ENCODE measurements around the gene CDPF1. TPM values are rescaled to one million over a fixed set of nuclear protein-coding genes. Genes with fewer than 3 reads are reported as not detected.

CDPF1 gene
- total RNA-seq, 2 experiments from 2014 or later = 15.4 to 17.4 TPM

DNA sequence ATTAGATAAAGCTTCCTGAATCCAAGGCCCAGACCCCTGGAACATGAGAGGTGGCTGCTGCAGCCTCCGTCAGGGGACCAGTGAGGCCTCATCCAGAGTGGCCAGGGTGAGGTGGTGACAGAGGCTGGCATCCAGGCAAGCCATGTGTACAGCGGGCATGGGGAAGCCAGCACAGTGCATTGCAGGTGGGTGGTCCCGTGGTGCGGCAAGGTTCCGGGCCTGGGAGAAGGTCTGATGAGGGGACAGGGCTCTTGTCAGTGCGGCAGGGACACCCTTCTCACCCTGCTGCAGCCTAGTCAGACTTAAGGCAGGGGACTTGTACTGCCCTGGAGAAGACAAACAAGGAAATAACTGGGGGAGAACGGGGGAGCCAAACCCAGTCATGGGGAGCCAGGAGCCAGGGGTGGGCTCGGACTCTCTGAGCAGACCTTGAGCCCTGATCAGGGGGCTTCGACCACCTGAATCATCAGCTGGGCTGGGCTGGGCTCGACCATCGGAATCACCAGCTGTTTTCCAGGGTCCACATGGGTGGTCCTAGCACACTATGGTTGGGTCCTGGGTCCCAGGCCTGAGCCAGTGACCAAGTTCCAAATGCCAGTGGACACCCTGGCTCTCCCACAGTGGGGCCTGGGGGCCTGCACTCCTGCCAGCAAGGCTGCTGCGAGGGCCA is 22.8 kb upstream of the CDPF1 start:
- no TSS peak for BruUV-seq (replicated peaks)

DNA sequence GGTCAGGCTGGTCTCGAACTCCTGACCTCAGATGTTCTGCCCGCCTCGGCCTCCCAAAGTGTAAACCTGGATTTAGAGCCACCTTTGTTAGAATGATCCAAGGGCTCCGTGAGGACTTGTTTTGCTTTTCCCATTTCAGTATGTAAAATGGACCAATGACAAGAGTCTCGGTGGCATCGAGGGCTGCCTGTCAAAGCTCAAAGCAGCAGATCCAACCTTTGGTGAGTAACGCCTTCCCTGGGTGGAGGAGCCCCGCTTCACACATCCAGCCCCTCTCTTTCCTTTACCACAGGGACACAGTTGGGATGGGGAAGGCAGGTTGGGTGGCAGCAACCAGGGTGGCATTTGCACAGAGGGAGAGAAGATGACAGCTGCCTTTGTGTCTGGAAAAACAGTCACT is 22.1 kb upstream of the CDPF1 start:
- TF ChIP-seq EZH2phosphoT487 (IDR thresholded peaks at IDR 0.05; ENCODE audit: borderline replicate concordance, low read depth, low read length) = no peak
- TF ChIP-seq, protein P1, sequence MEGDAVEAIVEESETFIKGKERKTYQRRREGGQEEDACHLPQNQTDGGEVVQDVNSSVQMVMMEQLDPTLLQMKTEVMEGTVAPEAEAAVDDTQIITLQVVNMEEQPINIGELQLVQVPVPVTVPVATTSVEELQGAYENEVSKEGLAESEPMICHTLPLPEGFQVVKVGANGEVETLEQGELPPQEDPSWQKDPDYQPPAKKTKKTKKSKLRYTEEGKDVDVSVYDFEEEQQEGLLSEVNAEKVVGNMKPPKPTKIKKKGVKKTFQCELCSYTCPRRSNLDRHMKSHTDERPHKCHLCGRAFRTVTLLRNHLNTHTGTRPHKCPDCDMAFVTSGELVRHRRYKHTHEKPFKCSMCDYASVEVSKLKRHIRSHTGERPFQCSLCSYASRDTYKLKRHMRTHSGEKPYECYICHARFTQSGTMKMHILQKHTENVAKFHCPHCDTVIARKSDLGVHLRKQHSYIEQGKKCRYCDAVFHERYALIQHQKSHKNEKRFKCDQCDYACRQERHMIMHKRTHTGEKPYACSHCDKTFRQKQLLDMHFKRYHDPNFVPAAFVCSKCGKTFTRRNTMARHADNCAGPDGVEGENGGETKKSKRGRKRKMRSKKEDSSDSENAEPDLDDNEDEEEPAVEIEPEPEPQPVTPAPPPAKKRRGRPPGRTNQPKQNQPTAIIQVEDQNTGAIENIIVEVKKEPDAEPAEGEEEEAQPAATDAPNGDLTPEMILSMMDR (conservative IDR thresholded peaks at IDR 0.05; ENCODE audit: low read length) = no peak
- H3K9me2 ChIP-seq (ENCODE audit: insufficient read depth, low read length) = no peaks in the 10 kb centered on the region
- H3K79me2 ChIP-seq (ENCODE audit: insufficient read depth, low read depth, low read length) = no peaks in the 10 kb centered on the region
- DNase-seq (ENCODE audit: low spot score) = no peak
- CTCF ChIA-PET (ENCODE audit: unreplicated experiment) = no interaction called here
- H3K4me1 ChIP-seq (ENCODE audit: insufficient read depth, low read length, poor library complexity, severe bottlenecking) = no peaks in the 10 kb centered on the region
- POLR2A ChIA-PET = no interaction called here
- H3K4me2 ChIP-seq (ENCODE audit: low read length) = no peak overlapping the region
- H2AFZ ChIP-seq (ENCODE audit: low read length) = no peak overlapping the region
- no peak overlapping the region for H3K4me3 ChIP-seq (ENCODE audit: low read depth, low read length, poor library complexity, severe bottlenecking)
- H3K36me3 ChIP-seq (ENCODE audit: insufficient read depth, low read length) = no peaks in the 10 kb centered on the region; the same call in 1 of the 2 replicates
- peaks cover 4% of the 10 kb centered on the region; the same call in 1 of the 2 replicates for H3K9me3 ChIP-seq (ENCODE audit: low read length)
- no peak overlapping the region for H3K27ac ChIP-seq (ENCODE audit: low read depth, low read length, poor library complexity, severe bottlenecking)
- H4K20me1 ChIP-seq (ENCODE audit: insufficient read depth, low read length) = no peaks in the 10 kb centered on the region
- intact Hi-C loops (cut with micrococcal nuclease; ENCODE audit: unreplicated experiment) = no loop called here
- BruUV-seq (replicated peaks) = no TSS peak

More for the DNA sequence above, 22.8 kb upstream of the CDPF1 start:
- TF ChIP-seq, protein P1 (conservative IDR thresholded peaks at IDR 0.05; ENCODE audit: low read length) = no peak
- TF ChIP-seq EZH2phosphoT487 (IDR thresholded peaks at IDR 0.05; ENCODE audit: borderline replicate concordance, low read depth, low read length) = no peak
- Histone ChIP-seq H3K4me1 (ENCODE audit: insufficient read depth, low read length, poor library complexity, severe bottlenecking) (no peaks in the 10 kb centered on the region), H3K4me2 (ENCODE audit: low read length) (no peak overlapping the region), H3K79me2 (ENCODE audit: insufficient read depth, low read depth, low read length) (no peaks in the 10 kb centered on the region), H3K9me2 (ENCODE audit: insufficient read depth, low read length) (no peaks in the 10 kb centered on the region), H3K4me3 (ENCODE audit: low read depth, low read length, poor library complexity, severe bottlenecking) (no peak overlapping the region), H3K9me3 (ENCODE audit: low read length) (peaks cover 4% of the 10 kb centered on the region; the same call in 1 of the 2 replicates), H3K36me3 (ENCODE audit: insufficient read depth, low read length) (no peaks in the 10 kb centered on the region; the same call in 1 of the 2 replicates), H2AFZ (ENCODE audit: low read length) (no peak overlapping the region), H4K20me1 (ENCODE audit: insufficient read depth, low read length) (no peaks in the 10 kb centered on the region), H3K27ac (ENCODE audit: low read depth, low read length, poor library complexity, severe bottlenecking) (no peak overlapping the region)
- ChIA-PET CTCF (ENCODE audit: unreplicated experiment) (no interaction called here), POLR2A (no interaction called here)
- DNase-seq (ENCODE audit: low spot score) = no peak
- intact Hi-C loops (cut with micrococcal nuclease; ENCODE audit: unreplicated experiment) = no loop called here

DNA sequence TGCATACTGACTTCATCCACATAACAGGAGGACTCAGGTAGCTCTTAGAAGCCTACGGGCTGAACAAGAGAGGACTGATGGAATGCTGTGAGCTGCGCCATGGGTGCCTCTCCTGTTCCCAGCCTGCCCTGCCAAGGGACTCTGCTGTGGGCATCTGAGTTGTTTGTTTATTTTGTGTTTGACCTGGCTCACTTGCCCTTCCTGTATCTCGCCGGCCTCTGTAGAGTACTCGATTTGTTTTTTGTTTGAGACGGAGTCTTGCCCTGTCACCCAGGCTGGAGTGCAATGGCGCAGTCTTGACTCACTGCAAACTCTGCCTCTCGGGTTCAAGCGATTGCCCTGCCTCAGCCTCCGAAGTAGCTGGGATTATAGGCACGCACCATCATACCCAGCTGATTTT is 19.5 kb upstream of the CDPF1 start:
- Histone ChIP-seq H3K4me2 (ENCODE audit: low read length) (no peak overlapping the region), H3K4me1 (ENCODE audit: insufficient read depth, low read length, poor library complexity, severe bottlenecking) (no peaks in the 10 kb centered on the region), H3K27ac (ENCODE audit: low read depth, low read length, poor library complexity, severe bottlenecking) (no peak overlapping the region), H3K4me3 (ENCODE audit: low read depth, low read length, poor library complexity, severe bottlenecking) (no peak overlapping the region), H3K9me2 (ENCODE audit: insufficient read depth, low read length) (no peaks in the 10 kb centered on the region), H2AFZ (ENCODE audit: low read length) (no peak overlapping the region), H3K9me3 (ENCODE audit: low read length) (peaks cover 5% of the 10 kb centered on the region; the same call in 1 of the 2 replicates), H3K36me3 (ENCODE audit: insufficient read depth, low read length) (no peaks in the 10 kb centered on the region), H3K79me2 (ENCODE audit: insufficient read depth, low read depth, low read length) (no peaks in the 10 kb centered on the region), H4K20me1 (ENCODE audit: insufficient read depth, low read length) (no peaks in the 10 kb centered on the region)
- ChIA-PET CTCF (ENCODE audit: unreplicated experiment) (no interaction called here), POLR2A (interaction anchor here (0.5 kb wide), 1 partner anchor 96 kb away, joined by 6 read pairs; no protein-coding TSS in a partner anchor)
- no TSS peak for BruUV-seq (replicated peaks)
- TF ChIP-seq, protein P1 (conservative IDR thresholded peaks at IDR 0.05; ENCODE audit: low read length) = no peak
- no peak for TF ChIP-seq EZH2phosphoT487 (IDR thresholded peaks at IDR 0.05; ENCODE audit: borderline replicate concordance, low read depth, low read length)
- intact Hi-C loops (cut with micrococcal nuclease; ENCODE audit: unreplicated experiment) = no loop called here
- no peak for DNase-seq (ENCODE audit: low spot score)

Measured in OCI-LY7 (cell line).